GM19035 (cell line): ENCODE results near the gene PLEKHJ1.

Experiments
- ATAC-seq: cut with Tn5 transposase; IDR thresholded peaks from one replicate; pipeline ENCODE4 v1.9.1; 2021; ENCODE audit not compliant: unreplicated experiment

PLEKHJ1 gene

DNA sequence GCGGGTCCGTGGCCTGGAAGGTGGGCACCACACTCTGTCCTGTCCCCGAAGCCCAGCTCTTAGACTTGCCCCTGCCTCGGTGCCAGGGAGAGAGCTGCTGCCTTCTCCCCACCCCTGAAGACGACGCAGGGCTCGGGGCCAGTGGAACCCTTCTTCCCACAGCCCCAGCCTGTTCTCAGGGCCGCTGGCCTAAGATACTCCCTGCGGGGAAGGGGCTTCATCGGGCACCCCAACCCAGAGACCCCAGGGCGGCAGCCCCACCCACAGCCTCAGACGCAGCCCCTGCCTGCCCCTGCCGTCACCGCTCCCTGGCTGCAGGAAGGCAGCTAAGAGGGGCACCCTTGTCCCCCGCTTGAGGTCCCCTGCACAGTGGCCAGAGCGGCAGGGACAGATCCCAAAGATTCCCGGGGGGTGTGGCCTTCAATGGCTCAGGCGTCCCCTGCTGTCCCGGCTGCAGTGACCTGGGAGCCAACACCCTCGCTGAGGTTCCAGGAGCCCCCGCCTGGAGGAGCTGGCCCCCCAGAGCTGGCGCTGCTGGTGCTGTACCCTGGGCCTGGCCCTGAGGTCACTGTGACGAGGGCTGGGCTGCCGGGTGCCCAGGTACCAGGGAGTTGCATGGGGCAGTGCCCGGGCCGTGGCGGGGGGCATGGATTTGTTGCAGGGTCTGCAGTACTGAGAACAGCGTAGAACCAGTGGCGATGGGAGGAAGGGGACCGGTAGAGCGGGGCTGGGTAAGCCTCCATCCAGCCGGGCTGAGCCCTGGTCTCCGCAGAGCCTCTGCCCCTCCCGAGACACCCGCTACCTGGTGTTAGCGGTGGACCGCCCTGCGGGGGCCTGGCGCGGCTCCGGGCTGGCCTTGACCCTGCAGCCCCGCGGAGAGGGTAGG is 14.0 kb upstream of the PLEKHJ1 start:
- no peak for ATAC-seq

DNA sequence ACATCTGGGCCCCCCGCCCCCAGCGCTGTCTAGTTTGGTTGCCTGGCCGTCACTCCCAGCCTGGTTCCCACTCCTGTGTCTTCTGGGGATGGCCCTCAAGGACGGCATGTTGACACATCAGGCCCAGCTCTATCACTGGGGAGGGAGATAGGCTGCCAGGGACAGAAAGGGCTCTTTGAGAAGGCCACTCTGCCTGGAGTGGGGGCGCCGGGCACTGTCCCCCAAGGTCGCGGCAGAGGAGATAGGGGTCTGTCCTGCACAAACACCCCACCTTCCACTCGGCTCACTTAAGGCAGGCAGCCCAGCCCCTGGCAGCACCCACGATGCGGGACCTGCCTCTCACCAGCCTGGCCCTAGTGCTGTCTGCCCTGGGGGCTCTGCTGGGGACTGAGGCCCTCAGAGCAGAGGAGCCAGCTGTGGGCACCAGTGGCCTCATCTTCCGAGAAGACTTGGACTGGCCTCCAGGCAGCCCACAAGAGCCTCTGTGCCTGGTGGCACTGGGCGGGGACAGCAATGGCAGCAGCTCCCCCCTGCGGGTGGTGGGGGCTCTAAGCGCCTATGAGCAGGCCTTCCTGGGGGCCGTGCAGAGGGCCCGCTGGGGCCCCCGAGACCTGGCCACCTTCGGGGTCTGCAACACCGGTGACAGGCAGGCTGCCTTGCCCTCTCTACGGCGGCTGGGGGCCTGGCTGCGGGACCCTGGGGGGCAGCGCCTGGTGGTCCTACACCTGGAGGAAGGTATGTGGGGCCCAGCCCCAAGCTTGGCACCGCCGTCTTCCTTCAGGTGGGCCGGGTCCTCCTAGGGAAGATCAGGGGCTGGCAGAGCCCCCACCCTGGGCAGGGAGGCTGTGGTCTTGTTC is 13.1 kb upstream of the PLEKHJ1 start, which contains the start of gene AMH:
TSS of gene AMH (plus strand) at position 314 of the 857 bp plus-strand sequence. CDS start at position 324, 10 bp downstream.
- no peak for ATAC-seq

DNA sequence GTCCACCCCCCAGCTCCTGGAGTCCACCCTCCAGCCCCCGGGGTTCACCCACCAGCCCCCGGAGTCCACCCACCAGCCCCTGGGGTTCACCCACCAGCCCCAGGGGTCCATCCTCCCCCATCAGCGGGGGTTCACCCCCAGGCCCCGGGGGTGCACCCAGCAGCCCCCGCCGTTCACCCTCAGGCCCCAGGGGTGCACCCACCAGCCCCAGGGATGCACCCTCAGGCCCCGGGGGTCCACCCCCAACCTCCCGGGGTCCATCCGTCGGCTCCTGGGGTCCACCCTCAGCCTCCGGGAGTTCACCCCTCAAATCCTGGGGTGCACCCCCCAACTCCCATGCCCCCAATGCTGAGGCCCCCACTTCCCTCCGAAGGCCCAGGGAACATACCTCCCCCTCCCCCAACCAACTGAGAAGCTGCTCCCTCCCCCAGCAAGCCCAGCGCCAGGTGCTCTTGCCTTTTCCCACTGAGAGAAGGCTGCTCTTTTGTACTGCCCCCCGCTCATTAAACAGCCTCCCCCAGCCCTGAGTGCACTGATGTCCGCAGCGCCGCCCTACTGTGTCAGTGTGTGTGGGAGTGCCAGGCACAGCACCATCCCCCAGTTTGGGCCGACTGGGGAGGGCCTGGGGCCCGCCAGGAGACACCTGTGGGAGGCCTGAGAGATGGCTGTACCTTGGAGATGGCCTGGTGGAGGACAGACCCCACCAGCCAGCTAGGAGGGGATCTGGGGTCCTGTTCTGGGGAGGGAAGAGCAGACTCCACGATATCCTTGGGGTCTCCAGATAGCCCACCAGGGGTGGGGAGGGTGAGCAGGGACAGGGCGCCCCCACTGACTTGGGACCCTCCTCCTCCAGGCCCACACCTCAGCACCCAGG is 12.2 kb upstream of the PLEKHJ1 start:
- no peak for ATAC-seq

DNA sequence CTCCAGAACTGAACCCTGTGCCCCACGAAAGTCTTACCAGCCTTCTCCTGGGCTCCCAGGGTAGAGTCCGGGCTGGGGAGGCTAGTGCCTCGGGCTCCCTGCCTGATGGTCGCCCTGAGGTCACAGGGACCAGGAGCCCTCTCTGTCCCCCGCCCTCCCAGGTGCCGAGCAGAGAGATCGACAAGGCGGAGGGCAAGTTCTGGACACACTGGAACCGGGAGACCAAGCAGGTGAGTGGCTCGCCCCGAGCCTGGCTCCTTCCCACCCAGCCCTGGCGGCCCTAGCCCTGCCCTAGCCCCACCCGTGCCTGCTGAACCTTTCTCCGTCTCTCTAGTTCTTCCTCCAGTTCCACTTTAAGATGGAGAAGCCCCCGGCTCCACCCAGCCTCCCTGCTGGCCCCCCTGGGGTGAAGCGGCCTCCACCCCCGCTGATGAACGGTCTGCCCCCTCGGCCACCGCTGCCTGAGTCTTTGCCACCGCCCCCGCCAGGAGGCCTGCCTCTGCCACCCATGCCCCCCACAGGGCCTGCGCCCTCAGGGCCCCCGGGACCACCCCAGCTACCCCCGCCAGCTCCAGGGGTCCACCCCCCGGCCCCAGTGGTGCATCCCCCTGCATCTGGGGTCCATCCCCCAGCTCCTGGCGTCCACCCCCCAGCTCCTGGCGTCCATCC is 11.4 kb upstream of the PLEKHJ1 start:
- ATAC-seq = no peak

DNA sequence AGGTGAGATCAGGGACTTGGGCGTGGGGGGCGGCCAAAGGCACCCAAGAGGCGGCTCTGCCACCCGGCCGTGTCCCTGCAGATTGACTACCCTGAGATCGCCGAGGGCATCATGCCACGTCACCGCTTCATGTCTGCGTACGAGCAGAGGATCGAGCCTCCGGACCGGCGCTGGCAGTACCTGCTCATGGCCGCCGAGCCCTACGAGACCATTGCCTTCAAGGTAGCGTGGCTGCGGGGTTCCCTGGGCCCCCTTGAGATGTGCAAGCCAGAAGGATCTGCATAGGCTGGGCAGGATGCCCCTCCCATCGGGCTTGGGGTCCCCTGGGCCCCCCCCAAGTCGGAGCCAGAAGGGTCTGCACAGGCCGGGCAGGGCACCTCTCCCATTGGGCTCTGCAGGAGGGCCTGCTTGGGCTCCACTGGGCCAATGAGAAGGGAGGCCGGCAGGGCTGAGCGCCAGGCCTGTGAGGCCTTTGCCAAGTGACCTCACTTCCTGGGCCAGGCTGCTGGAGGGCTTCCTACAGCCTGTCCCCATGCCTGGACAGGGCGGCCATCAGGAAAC is 10.8 kb upstream of the PLEKHJ1 start:
- ATAC-seq = no peak

DNA sequence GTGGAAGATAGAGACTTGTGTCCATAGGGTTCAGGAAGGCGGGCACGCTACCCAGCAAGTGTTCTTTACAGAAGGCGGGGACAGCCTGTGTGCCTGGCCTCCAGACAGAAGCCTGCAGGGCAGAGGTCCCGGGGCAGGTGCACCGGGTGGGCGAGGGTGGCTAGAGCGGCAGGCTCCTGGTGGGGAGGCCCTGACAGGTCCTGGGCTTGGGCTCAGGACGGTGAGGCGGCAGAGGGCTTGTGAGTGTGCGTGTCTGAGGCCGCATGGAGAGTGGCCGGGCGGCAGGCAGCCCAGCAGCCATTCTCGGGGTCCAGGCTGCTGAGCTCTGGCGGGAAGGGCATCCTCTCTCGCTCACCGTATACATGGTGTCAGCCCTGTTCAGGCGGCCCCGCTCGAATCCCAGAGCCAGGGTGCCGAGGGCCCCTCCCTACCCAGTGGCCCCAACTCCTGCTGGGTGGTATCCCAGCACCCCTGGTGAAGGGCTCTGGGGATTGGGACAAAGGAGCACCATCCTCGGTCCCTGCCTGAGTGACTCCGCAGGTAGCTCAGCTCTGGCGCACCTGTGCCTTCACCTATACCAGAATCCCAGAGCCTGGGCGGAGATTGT is 10.0 kb upstream of the PLEKHJ1 start:
- no peak for ATAC-seq

DNA sequence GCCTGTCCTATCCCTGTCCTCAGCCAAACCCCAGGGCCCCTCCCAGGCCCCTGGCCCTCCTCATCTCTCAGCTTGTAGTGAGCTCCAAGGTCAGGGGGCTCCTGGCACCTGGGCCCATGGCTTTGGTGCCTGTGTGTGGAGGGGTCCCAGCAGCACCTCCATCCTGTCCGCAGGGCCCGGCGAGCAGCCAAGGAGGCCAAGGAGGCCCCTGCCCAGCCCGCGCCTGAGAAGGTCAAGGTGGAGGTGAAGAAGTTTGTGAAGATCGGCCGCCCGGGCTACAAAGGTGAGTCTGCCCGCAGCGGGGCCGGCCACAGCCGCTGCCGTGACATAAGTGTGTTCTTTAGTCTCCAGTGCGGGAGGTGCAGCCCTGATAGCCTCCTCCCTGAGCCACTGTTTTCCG is 9.1 kb upstream of the PLEKHJ1 start:
- no peak for ATAC-seq

DNA sequence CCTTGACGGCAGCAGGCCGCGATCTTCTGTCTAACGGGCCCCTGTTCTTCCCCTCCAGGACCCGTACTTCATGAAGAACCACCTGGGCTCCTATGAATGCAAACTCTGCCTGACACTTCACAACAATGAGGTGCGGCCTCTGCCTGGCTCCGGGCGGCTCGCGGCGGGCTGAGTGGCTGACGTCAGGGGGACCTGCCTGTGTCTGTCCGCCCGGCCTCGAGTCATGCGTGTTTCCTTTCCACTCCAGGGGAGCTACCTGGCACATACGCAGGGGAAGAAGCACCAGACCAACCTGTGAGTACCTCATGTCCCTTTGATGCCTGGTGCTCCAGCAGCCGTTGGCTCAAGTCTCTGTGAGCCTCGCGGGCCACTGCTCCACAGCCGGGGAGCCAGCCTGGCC is 8.4 kb upstream of the PLEKHJ1 start:
- ATAC-seq = no peak

DNA sequence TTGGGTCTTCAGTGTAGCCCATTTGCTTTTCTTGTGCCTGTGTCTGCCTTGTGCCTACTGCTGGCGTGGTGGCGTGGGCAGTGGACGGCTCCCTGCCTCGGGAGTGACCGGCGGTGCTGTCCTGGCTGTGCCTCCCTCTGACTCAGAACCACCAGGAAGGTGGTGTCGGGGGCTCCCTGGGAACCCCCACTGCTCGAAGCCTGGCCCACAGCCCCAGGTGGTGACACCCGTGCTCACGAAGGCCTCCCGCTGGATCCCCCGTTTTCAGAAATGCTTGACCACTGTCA is 7.9 kb upstream of the PLEKHJ1 start:
- no peak for ATAC-seq

DNA sequence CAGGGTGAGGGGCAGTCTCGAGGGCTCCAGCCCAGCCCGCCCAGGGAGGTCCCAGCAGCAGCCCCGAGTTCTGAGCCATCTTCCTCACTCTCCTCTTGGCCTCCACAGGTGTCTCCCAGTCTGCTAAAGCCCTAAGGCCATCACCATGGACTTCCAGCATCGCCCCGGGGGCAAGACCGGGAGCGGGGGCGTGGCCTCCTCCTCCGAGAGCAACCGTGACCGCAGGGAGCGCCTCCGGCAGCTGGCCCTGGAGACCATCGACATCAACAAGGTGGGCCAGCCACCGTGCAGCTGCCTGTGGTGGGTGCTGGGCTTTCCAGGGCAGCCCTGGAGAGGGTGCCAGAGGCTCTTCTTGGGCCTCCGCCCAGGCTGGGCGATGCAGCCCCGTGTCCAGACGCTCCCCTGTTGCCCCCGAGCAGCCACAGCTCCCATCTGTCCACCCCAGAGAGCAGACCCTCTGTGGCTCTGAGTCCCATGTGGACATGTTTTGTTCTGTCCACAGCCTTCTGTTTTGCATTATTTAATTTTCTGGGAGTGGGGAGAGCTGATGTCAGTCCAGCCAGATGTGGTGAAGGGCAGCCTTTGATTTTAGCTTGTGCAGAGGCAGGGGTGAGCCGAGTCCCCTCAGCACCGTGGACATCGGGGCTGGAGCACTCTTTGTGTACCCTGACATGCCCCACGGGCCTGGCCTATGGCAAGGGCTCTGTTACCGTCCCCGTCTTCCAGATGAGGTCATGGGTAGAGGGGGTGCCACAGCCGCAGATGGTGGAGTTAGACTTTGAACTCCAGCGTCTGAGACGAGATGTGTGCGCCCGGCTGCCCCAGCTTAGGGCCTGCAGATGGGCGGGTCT is 7.4 kb upstream of the PLEKHJ1 start:
- no peak for ATAC-seq

DNA sequence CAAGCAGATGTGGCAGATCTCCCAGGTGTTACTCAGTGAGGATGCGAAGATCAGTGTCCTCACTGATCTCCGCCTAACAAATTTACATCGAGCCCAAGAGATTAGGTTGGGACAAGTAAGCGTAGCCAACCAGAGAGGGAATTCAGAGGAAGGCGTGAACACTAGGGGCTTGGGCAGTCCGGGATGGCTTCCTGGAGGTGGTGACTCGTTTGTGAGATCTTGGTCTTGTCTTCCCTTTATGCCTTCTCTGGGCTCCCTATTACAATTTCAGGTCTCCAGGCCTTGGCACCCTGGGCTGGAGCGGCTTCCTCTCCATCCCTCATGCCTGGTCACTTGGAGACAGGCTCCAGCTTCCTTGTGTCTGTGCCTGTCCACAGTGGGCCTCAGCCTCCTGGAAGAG is 6.7 kb upstream of the PLEKHJ1 start:
- no peak for ATAC-seq

DNA sequence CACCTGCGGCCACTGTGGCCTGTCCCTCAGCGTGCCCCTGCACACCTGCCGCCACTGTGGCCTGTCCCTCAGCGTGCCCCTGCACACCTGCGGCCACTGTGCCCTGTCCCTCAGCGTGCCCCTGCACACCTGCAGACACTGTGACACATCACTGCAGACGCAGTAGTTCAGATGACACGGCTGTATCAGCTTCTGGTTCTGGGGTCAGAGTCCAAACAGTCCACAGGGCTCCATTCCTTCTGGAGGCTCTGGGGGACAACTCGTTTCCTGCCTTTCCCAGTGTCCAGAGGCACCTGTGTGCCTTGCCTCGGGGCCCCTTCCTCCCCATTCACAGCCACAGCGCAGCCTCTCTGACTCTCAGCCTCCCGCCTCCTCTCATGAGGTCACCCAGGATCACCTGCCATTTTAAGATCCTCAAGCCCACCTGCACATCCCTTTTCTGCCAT is 6.0 kb upstream of the PLEKHJ1 start:
- ATAC-seq = no peak

DNA sequence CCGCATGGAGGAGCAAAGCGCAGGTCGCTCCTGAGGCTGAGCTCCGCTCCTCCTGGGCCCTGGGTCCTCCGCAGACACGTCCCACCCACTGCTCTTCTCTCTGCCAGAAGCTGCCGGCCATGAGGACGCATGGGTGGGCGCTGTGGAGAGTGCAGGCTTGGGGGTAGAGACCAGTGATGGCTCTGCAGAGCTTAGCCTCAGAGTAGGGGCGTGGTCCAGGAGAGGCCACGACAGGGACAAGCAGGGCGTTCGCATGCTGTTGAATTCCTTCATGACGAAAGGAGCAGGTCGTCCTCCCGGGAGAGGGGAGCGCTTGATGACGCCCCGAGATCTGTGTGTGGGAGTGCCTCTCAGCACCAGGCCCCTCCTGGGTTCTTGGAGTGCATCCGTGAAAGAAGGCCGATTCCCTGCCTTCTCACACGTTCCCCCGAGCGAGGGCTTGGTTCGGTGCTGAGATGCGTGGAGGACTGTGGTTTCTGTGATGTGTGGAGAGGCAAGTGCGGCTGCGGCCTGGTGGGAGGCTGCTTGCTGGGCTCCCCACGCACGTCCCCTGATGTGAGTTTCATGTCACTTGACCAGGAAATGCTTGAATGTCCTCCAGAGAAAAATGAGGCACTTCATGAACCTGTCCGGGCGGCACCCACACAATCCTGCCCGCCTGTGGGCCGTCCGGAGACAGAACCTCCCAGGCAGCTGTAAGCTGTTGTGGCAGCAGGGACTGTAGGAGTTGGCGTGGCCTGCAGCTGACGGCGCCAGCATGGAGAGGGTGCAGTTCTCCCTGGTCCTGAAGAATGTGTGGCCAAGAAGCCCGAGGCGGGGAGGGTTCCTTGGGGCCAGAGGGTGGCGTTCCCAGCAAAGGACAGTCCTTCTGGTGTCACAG is 5.0 kb upstream of the PLEKHJ1 start:
- ATAC-seq = no peak

DNA sequence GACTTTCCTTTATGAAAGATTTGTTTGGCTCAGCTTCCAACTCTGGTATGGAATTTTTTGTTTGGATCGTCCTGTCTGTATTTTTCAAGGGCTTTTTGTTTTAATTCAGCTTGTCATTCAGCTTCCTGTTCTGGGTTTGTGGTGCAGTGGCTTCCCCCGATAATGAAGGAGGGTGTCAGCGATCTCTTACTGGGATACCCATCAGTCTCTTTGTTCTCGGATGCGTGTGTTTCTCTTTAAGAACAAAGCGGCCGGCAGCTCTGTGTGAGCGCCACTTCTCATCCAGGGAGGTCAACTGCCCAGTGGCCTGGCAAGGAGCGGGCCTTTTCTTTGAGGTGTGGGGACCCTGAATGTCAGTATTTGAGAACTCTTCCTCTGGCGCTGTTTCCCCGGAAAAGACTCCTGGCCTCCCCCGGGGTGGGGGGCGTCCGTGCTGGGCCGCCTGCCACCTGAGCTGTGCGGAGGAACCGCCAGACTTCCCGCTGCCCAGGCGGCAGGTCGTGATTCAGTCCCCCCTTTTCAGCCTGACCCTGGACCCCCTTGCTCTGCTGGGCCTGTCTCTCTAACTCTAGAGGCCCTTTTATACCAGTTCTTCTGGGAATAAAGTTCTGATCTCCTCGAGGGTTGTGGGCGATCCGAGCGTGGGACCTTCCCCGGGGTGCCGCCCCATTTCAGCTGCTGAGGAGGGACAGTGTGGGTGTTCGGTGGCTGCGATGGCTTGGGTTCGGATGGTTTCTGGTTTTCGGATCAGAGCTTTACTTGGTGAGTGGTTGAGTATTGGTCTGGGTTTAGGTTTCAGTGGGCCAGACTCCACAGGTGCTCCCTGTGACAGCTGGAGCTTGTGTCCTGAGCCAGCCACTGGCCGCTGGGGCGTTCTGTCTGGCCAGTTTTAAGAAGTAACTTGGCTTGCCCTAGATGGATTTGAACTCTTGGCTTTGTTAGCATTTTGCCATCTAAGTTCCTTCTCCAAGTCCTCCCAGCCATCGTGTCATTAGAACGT is 3.9 kb upstream of the PLEKHJ1 start:
- no peak for ATAC-seq

DNA sequence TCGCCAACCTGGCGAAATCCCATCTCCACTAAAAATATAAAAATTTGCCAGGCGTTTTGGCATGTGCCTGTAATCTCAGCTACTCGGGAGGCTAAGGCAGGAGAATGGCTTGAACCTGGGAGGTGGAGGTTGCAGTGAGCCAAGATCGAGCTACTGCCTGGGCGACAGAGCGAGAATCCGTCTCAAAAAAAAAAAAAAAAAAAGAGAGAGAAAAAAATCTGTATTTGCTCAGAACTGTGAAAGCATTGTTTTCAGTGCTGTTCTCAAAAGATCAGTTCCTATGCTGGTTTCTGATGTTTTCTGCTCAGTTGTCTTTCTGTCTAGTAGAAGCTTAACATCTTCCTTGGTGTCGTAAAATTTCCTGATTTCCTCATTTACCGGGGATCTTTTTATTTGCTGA is 3.0 kb upstream of the PLEKHJ1 start:
- no peak for ATAC-seq

DNA sequence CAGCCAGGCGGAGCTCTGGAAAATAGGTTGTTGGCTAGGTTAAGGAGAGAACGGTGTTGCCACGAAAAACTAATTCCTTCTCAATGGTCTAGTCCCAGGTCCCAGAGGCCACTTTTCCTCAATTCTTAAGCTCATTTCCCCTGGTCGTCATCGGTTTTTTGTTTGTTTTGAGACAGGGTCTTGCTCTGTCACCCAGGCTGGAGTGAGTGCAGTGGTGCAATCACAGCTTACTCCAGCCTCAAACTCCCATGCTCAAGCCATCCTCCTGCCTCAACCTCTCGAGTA is 1.7 kb upstream of the PLEKHJ1 start:
- no peak for ATAC-seq
